Sigmoid colon (tissue), 4 donors: ENCODE results near the gene RAB8A.

Experiments
- CTCF ChIP-seq, 4 experiments: fragments of 450-650 bp in 3 of 4; fragments of 200-600 bp in 1 of 4; IDR thresholded peaks; one replicate each; pipeline ENCODE4 v1.5.1; 2016 to 2019; ENCODE audit warnings: antibody characterized with exemption in 4 of 4, mild to moderate bottlenecking in 3 of 4, moderate library complexity in 2 of 4
- EP300 ChIP-seq, 4 donors: sonication (generic); formaldehyde crosslinking; IDR thresholded peaks; one replicate each; pipeline ENCODE4 v1.6.1; 2017; ENCODE audit warnings: antibody characterized with exemption in 4 of 4
- POLR2AphosphoS5 ChIP-seq, 4 donors: sonication (generic); formaldehyde crosslinking; IDR thresholded peaks; one replicate each; pipeline ENCODE4 v1.6.1; 2017; ENCODE audit warnings: antibody characterized with exemption in 4 of 4

DNA sequence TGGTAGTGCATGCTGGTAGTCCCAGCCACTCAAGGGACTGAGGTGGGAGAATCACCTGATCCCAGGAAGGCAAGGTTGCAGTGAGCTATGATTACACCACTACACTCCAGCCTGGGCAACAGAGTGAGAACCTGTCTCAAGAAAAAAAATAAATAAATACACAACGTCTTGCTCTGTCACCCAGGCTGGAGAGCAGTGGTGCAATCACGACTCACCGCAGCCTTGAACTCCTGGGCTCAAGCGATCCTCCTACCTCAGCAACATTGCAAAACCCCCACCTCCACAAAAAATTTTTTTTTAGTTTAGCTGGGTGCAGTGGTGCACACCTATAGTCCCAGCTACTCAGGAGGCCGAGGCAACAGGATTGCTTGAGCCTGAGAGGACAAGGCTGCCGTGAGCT is 26.6 kb upstream of the RAB8A start:
- no peak for TF ChIP-seq EP300 (IDR thresholded peaks at IDR 0.05)
- TF ChIP-seq POLR2AphosphoS5 (IDR thresholded peaks at IDR 0.05), result peak in 1 of 4 donors; percentile 3
- no peak for TF ChIP-seq CTCF (IDR thresholded peaks at IDR 0.05)
